NT2/D1 (cell line): ENCODE measurements around the gene HDAC10.

Experiments used
- DNase-seq: peaks from one replicate; pipeline ENCODE4 v3.0.0-alpha.2; 2011; ENCODE audit warnings: low read depth, low spot score
- H3K27me3 ChIP-seq: 2 replicates; pipeline ENCODE4 v1.6.0; 2011; ENCODE audit warnings: mild to moderate bottlenecking; ENCODE audit not compliant: insufficient read length, insufficient read depth
- H3K36me3 ChIP-seq: 2 replicates; pipeline ENCODE4 v1.6.1; 2011; ENCODE audit warnings: mild to moderate bottlenecking, low read length, mixed read lengths; ENCODE audit not compliant: insufficient read depth, insufficient read length
- H3K4me1 ChIP-seq: 2 replicates; pipeline ENCODE4 v1.5.1; 2011; ENCODE audit not compliant: insufficient read depth, insufficient read length
- H3K4me3 ChIP-seq: 2 replicates; pipeline ENCODE4 v1.5.1; 2011; ENCODE audit warnings: low read depth; ENCODE audit not compliant: insufficient read length
- H3K9ac ChIP-seq: 2 replicates; pipeline ENCODE4 v1.6.0; 2011; ENCODE audit warnings: low read depth; ENCODE audit not compliant: insufficient read length
- H3K9me3 ChIP-seq: 2 replicates; pipeline ENCODE4 v1.5.1; 2011; ENCODE audit warnings: mild to moderate bottlenecking, low read length; ENCODE audit not compliant: insufficient read depth
- SUZ12 ChIP-seq: IDR thresholded peaks from 2 replicates; pipeline ENCODE4 v1.6.1; 2011; ENCODE audit not compliant: insufficient read length, insufficient read depth; ENCODE audit errors: extremely low read depth
- YY1 ChIP-seq: IDR thresholded peaks from 2 replicates; pipeline ENCODE4 v1.6.1; 2011; ENCODE audit not compliant: insufficient read length, insufficient read depth
- ZNF274 ChIP-seq: IDR thresholded peaks from 2 replicates; pipeline ENCODE4 v1.6.1; 2011; ENCODE audit warnings: mild to moderate bottlenecking, low read depth, low read length

The HDAC10 gene

DNA sequence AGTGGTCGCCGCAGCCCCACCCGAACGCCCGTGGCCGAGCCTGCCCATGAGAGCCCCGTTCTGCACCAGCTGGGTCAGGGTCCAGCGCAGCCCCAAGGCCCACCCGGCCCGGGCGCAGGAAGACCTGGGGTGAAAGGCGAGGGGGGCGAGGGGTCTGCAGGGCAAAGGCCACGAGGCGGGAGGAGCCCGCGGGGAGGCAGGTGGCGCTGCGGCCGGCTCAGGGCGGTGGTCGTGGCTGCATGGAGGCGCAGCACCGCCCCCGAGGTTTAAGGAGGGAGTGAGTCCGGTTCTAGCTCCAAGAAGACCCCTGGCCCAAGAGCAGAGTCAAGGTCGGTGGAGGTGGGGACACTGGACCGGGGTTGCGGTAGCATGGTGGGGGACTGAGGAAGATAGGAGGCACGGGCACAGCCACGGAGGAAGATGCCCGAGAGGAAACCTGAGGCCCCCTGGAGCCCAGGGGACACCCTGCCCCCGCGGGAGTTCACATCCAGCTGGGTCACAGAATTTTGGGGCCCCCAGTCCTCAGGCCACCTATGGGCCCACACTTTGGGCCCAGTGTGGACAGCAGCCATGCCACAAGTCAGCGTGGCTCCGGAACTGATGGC, 514 bp upstream of the HDAC10 start:
- H3K4me3 ChIP-seq, result peak overlapping the region; percentile 36
- H3K36me3 ChIP-seq, result peaks cover 30% of the 10 kb centered on the region
- no peaks in the 10 kb centered on the region for H3K9me3 ChIP-seq
- H3K27me3 ChIP-seq, result no peaks in the 10 kb centered on the region
- TF ChIP-seq YY1 (no peak), ZNF274 (no peak), SUZ12 (no peak)
- H3K9ac ChIP-seq, result peak overlapping the region; percentile 70
- DNase-seq, result no peak
- peaks cover 19% of the 10 kb centered on the region for H3K4me1 ChIP-seq

DNA sequence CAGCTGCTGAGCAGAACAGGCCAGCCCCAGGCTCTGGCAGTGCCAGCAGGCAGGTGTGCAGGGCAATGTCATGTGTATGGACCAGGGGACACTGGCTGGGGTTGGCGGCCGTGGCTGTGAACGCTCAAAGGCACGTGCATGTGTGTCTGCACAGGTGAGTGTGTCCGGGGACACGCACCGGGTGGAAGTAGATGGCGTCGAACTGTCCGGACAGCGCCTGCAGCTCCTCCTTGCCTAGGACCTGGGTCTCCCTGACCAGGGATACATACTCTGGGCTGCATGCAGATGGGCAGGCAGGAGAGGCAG, 863 bp downstream of the HDAC10 start:
- H3K36me3 ChIP-seq, result peaks cover 38% of the 10 kb centered on the region
- H3K4me1 ChIP-seq, result peaks cover 24% of the 10 kb centered on the region
- peak overlapping the region; percentile 78 for H3K4me3 ChIP-seq
- no peak for DNase-seq
- H3K27me3 ChIP-seq, result no peaks in the 10 kb centered on the region
- H3K9me3 ChIP-seq, result no peaks in the 10 kb centered on the region
- TF ChIP-seq ZNF274, result no peak
- no peak for TF ChIP-seq SUZ12
- TF ChIP-seq YY1, result no peak
- H3K9ac ChIP-seq, result peak overlapping the region; percentile 54

DNA sequence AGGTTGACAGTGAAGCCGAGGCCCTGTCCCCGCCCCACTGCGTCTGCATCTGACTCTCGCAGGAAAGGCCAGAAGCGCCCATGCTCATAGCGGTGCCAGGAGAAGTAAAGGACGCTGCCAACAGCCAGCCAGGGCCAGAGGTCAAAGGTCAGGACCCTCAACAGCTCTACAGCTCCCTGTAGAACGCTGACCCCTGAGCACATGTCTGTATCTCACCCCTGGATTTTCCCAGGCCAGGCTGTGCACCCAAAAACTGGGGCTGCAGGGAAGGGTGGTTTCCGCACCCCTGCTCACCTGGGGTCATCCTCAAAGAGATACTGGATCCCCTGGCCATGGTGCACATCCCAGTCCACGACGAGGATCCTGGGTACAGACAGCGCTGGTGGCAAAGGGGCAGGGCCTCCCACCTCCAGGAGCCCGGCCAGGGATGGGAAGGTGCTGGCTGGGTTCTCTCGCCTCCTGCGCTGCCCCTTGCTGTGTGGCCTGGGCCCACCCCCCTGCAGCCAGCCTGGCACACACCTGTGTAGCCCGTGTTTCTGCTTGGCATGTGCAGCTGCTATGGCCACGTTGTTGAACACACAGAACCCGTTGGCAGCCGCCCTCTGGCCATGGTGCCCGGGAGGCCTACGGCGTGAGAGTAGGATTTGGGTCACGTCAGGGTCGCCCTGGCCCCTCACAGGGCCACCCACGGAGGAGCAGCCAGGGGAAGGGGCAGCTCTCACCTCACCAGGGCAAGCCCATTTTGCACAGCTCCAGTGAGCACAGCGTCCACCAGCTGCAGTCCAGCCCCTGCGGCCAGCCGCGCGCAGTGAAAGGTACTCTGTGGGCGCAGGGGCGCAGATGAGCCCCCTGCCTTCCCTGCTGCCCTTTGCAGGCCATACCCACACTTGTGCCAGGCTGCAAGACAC, 1.5 kb downstream of the HDAC10 start:
- DNase-seq, result no peak
- Histone ChIP-seq H3K9ac (peak overlapping the region; percentile 54), H3K9me3 (no peaks in the 10 kb centered on the region), H3K36me3 (peaks cover 38% of the 10 kb centered on the region), H3K27me3 (no peaks in the 10 kb centered on the region), H3K4me1 (peaks cover 24% of the 10 kb centered on the region), H3K4me3 (peak overlapping the region; percentile 78)
- TF ChIP-seq ZNF274 (no peak), SUZ12 (no peak), YY1 (no peak)

DNA sequence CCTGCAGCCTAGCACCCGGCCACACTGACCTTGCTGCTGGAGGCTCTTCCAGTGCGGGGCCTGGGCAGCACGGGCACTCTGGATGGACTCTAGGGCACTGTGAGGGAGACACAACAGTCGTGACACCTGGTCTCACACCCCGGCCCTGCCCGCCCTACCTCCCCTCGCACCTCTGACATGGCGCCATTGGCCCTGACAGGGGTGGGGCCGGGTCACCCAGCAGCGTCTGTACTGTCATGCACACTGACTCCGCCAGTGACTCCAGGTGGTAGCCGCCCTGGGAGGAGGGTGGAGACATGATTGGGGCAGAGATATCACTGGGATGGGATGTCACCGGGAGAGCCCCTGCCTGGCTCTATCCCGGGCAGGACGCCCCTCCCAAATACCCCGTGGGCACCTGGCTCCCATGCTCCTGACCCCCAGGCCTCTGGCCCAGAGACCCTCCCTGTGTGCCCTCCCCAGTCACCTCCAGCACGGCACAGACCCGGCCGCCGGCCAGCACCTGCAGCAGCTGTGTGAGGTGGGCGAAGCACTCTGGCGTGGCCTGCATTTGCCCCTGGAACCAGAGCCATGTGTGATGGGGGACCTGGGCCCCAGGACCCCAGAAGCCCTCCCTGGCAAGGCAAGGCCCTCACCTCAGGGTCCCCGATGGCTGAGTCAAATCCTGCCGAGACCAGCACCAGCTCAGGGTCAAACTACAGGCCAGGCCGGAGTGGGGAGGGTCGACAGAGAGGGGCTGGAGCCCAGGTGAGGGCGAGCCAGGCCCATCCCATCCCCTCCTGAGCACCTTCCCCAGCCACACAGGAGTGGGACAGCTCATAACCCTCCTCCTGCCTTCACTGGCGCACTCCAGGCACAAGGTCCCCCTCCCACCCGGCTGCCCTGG, 2.6 kb downstream of the HDAC10 start:
- Histone ChIP-seq H3K9me3 (no peaks in the 10 kb centered on the region), H3K36me3 (peaks cover 31% of the 10 kb centered on the region), H3K4me1 (peaks cover 28% of the 10 kb centered on the region), H3K9ac (no peak overlapping the region), H3K27me3 (no peaks in the 10 kb centered on the region), H3K4me3 (no peak overlapping the region)
- no peak for TF ChIP-seq SUZ12
- no peak for TF ChIP-seq YY1
- TF ChIP-seq ZNF274, result no peak
- no peak for DNase-seq

DNA sequence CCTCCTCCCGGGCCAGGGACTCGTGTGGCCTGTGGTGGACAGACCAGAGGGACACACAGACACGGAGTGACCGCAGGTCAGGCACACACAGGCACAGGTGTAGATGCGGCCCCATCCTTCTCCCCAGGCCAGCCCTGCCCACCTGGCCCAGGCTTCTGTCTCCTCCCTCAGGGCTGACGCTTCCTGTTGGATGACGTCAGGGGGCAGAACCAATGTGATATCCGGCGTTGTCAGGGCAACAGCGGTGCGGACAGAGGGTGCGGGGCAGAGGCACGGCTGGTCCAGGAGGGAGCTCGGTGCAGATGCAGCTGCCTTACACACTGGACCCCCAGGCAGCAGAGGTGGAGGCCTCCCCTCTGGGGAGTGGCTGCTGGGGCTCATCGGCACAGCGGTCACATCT, 3.3 kb downstream of the HDAC10 start:
- Histone ChIP-seq H3K4me3 (no peak overlapping the region), H3K9me3 (no peaks in the 10 kb centered on the region), H3K4me1 (peaks cover 28% of the 10 kb centered on the region), H3K27me3 (no peaks in the 10 kb centered on the region), H3K9ac (no peak overlapping the region), H3K36me3 (peaks cover 28% of the 10 kb centered on the region)
- no peak for TF ChIP-seq SUZ12
- no peak for TF ChIP-seq ZNF274
- TF ChIP-seq YY1, result no peak
- DNase-seq, result no peak

DNA sequence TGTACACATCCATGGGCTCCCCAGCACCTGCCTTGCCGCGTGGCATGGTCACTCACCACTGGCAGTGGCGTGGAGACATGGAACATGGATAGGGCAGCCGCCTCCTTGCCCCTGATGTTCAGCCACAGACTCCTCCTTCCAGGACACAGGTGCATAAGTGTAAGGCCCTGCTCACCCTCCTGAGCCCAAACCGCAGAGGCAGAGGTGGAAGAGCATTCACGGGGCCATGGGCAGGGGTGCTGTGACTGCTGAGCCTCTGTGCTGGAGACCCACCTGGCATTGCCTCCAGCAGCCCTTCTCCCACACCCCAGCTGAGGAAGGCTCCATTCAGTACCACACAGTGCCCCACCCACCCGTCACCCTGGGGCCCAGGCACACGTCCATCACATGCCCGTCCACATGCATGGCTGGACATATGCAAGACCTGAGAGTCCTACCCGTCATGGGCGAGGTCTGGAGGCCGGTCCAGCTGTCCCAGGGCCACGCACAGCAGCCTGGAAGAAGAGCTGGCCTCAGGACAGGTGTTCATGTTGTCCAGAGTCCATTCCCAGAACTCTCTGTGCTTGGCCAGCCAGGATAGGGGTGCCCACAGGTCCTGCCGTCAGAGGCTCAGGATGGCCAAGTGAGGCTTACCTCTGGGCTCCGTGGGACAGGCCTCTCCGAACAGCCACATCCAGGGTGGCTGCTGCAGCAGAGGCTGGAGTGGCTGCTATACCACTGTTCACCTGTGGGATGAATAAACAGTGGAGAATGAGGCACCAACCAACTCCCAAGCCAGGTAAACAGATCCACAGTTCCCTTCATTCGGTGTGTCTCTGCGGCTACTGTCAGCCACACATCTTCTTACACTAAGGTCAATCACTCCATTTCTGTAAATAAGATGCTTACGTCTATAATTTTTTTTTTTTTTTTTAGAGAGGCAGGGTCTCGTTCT, 4.6 kb downstream of the HDAC10 start:
- TF ChIP-seq YY1 (no peak), ZNF274 (no peak)
- Histone ChIP-seq H3K36me3 (peaks cover 28% of the 10 kb centered on the region), H3K4me3 (no peak overlapping the region), H3K27me3 (no peaks in the 10 kb centered on the region), H3K9ac (no peak overlapping the region), H3K9me3 (no peaks in the 10 kb centered on the region), H3K4me1 (peaks cover 20% of the 10 kb centered on the region)
- DNase-seq, result no peak
